A549 treated with AZD2906 at 1 μM for 4 hours (cell line): ENCODE results near the gene STRN. TPM values are rescaled to one million over a fixed set of nuclear protein-coding genes. Genes with fewer than 3 reads are reported as not detected.

Experiments used
- total RNA-seq: library from RNA; stranded (reverse); fragments of 200-300 nt; extraction: Qiagen RNA extraction; gene quantifications from 5 replicates; pipeline ENCODE4 v1.2.3, GENCODE V29; 2022

STRN gene, protein sequence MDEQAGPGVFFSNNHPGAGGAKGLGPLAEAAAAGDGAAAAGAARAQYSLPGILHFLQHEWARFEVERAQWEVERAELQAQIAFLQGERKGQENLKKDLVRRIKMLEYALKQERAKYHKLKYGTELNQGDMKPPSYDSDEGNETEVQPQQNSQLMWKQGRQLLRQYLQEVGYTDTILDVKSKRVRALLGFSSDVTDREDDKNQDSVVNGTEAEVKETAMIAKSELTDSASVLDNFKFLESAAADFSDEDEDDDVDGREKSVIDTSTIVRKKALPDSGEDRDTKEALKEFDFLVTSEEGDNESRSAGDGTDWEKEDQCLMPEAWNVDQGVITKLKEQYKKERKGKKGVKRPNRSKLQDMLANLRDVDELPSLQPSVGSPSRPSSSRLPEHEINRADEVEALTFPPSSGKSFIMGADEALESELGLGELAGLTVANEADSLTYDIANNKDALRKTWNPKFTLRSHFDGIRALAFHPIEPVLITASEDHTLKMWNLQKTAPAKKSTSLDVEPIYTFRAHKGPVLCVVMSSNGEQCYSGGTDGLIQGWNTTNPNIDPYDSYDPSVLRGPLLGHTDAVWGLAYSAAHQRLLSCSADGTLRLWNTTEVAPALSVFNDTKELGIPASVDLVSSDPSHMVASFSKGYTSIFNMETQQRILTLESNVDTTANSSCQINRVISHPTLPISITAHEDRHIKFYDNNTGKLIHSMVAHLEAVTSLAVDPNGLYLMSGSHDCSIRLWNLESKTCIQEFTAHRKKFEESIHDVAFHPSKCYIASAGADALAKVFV
- total RNA-seq, result 11.4 to 16.6 TPM (median 15.7 TPM) in 5 replicates

DNA sequence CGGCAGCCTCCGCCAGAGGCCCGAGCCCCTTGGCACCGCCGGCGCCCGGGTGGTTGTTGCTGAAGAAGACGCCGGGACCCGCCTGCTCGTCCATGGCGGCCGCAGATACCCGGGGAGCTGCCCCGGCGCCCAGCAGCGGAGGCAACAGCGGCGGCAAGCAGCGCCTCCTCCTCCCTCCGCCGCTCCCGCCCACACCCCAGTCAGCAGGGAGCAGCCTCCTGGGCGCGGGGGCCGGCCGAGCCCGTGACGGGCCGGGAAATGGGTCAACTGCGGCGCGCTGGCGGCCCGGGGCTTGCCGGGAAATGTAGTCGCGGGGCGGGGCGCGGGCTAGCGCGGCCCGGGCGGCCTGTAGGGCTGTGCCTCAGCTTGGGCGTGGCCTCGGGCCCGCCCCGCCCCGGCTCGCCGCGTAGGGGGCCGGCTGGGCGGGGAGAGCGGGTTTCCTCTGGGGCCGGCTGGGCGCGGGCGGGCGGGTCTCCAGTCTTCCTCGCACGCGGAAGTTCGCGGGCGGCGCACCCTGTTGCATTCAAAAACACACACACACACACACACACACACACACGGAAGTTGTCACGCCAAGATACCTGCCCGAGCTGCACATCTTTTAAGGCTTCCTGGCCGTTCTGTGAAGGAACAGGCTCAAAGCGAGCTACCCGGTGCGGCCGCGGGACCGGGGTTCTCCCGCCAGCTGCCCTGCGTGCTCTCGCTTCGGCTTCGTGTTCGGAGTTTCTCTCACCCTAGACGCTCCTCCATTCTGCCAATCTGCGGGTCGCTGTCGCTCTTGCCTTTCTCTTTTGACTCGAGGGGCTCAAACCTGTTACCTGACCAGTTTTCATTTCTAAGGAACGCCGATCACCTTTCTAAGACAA lies at the start of gene STRN:
Gene STRN (minus strand): TSS at position 167 of the 866 bp plus-strand sequence. CDS start 73 bp downstream, at position 94.

Other genes with a start within 250 kb of the STRN start
- 5.7 to 7.8 TPM (median 6.8 TPM) in 5 replicates for gene HEATR5B, start 117.8 kb upstream of the STRN start, total RNA-seq
- 7.8 to 11.4 TPM (median 9.2 TPM) in 5 replicates for gene GPATCH11, start 118.0 kb upstream of the STRN start, total RNA-seq
- gene EIF2AK2, start 190.4 kb upstream of the STRN start, total RNA-seq, result 16.2 to 31.7 TPM (median 20.8 TPM) in 5 replicates
- gene SULT6B1, start 222.1 kb upstream of the STRN start, total RNA-seq, result not detected in 5 replicates
- gene CEBPZOS, start 230.0 kb upstream of the STRN start, total RNA-seq, result 36.4 to 39.5 TPM (median 37.4 TPM) in 5 replicates